A673 (cell line): ENCODE measurements around the gene SYAP1.

Experiments used
- CTCF ChIP-seq: fragments of 300-800, 200-600 bp; sonication (generic); conservative IDR thresholded peaks from 2 replicates; pipeline ENCODE4 v1.5.1; 2017; ENCODE audit warnings: low read depth, mild to moderate bottlenecking, antibody characterized with exemption, low read length, moderate library complexity, mixed read lengths
- EZH2 ChIP-seq: fragments of 200-600 bp; sonication (generic); IDR thresholded peaks from 2 replicates; pipeline ENCODE4 v1.6.1; 2017; ENCODE audit warnings: borderline replicate concordance, low read depth, mild to moderate bottlenecking, mixed read lengths, antibody characterized with exemption, low read length; ENCODE audit not compliant: poor library complexity, severe bottlenecking

GRCh38 chrX:16797841-16798240 lies 78.4 kb downstream of the SYAP1 start:
- no peak for TF ChIP-seq CTCF
- TF ChIP-seq EZH2 = no peak
